Endothelial cell of umbilical vein (primary cell): ENCODE data around the gene HLA-DPB1.

ENCODE experiments used
- EZH2 ChIP-seq: IDR thresholded peaks from 2 replicates; pipeline ENCODE4 v1.6.1; 2012; ENCODE audit warnings: borderline replicate concordance, low read depth, mild to moderate bottlenecking, moderate library complexity, low read length, inconsistent platforms; ENCODE audit not compliant: severe bottlenecking
- MYC ChIP-seq: IDR thresholded peaks from one replicate; pipeline ENCODE4 v1.6.1; 2011; ENCODE audit warnings: mild to moderate bottlenecking, low read depth, low read length
- POLR2A ChIP-seq: IDR thresholded peaks from 2 replicates; pipeline ENCODE4 v1.6.1; 2012; ENCODE audit warnings: low read depth, mild to moderate bottlenecking, control low read depth, low read length
- POLR2AphosphoS5 ChIP-seq: IDR thresholded peaks from 2 replicates; pipeline ENCODE4 v1.6.1; 2012; ENCODE audit warnings: low read depth, mild to moderate bottlenecking, control low read depth, low read length, moderate library complexity; ENCODE audit not compliant: insufficient read depth
- TF ChIP-seq, protein P1 (sequence below), 2 donors: IDR thresholded peaks; 1 replicate in 1 of 2; 2 replicates in 1 of 2; pipeline ENCODE4 v1.5.1; 2011; ENCODE audit warnings: low read length in 2 of 2, mild to moderate bottlenecking in 2 of 2, moderate library complexity in 2 of 2, control low read depth in 1 of 2, inconsistent platforms in 1 of 2, low read depth in 1 of 2; ENCODE audit not compliant: insufficient read depth in 1 of 2; ENCODE audit errors: extremely low read depth in 1 of 2

DNA sequence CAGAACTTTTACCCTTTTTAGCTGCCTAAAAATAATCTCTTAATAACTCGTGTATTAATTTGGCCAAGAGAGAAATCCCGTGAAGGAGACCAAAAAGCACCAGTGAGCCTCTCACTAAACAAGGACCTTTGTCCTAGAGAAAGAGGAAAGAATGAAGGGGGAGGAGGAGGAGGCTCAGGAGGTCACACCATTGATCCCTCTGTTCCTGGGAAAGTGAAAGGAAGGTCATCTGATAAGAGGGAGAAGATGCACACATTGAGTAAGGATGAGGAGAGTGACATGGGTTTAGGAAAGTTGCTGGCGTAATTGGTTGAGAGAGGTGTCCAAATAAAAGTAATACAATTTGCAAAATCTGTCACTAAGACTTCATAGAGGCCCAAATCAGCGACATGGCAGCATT lies 49.2 kb downstream of the HLA-DPB1 start:
- TF ChIP-seq, protein P1, sequence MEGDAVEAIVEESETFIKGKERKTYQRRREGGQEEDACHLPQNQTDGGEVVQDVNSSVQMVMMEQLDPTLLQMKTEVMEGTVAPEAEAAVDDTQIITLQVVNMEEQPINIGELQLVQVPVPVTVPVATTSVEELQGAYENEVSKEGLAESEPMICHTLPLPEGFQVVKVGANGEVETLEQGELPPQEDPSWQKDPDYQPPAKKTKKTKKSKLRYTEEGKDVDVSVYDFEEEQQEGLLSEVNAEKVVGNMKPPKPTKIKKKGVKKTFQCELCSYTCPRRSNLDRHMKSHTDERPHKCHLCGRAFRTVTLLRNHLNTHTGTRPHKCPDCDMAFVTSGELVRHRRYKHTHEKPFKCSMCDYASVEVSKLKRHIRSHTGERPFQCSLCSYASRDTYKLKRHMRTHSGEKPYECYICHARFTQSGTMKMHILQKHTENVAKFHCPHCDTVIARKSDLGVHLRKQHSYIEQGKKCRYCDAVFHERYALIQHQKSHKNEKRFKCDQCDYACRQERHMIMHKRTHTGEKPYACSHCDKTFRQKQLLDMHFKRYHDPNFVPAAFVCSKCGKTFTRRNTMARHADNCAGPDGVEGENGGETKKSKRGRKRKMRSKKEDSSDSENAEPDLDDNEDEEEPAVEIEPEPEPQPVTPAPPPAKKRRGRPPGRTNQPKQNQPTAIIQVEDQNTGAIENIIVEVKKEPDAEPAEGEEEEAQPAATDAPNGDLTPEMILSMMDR (IDR thresholded peaks at IDR 0.05; ENCODE audit: extremely low read depth in 1 of 2, insufficient read depth in 1 of 2, low read depth in 1 of 2, low read length in 2 of 2) = no peak
- TF ChIP-seq POLR2A = no peak
- no peak for TF ChIP-seq MYC
- no peak for TF ChIP-seq EZH2
- TF ChIP-seq POLR2AphosphoS5 = no peak
